ENCODE data around the gene ADAMTS15. TPM values are rescaled to one million over a fixed set of nuclear protein-coding genes. Genes with fewer than 3 reads are reported as not detected.

ADAMTS15 gene
- total RNA-seq, 1 donor: 4.3 TPM

DNA sequence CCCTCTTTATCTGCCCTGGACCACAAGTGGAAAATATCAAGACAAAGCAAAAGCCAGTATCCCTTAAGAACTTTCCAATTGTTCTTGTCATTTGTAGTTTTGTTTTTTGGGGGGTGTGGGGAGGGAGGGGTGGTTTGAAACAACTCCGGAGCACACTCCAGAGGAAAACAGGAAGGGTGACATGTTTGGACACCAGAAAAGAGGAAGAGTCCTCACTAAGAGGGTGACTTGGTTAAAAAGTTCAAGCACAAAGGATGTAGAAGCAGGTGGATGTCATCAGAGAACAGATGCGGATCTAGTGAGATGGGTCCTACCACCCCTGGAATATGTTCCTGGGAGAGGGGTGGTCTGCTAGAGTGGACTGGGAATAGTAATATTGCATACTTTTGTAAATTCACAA lies 45.9 kb upstream of the ADAMTS15 start:
- peaks cover 37% of the 10 kb centered on the region for H3K4me1 ChIP-seq (ENCODE audit: insufficient read depth, low read length)
- H3K27ac ChIP-seq (ENCODE audit: low read depth, low read length): no peak overlapping the region
- no peak for DNase-seq (ENCODE audit: insufficient read length, low spot score, missing footprints)
- H2AFZ ChIP-seq (ENCODE audit: low read length): no peak overlapping the region
- H3K4me3 ChIP-seq (ENCODE audit: insufficient read depth, low read length): no peak overlapping the region
- H3K27me3 ChIP-seq (ENCODE audit: insufficient read depth, low read length): no peaks in the 10 kb centered on the region
- no peaks in the 10 kb centered on the region for H3K79me2 ChIP-seq (ENCODE audit: insufficient read depth, low read length)
- no peaks in the 10 kb centered on the region for H4K20me1 ChIP-seq (ENCODE audit: insufficient read depth, low read length)
- TF ChIP-seq, protein P1, sequence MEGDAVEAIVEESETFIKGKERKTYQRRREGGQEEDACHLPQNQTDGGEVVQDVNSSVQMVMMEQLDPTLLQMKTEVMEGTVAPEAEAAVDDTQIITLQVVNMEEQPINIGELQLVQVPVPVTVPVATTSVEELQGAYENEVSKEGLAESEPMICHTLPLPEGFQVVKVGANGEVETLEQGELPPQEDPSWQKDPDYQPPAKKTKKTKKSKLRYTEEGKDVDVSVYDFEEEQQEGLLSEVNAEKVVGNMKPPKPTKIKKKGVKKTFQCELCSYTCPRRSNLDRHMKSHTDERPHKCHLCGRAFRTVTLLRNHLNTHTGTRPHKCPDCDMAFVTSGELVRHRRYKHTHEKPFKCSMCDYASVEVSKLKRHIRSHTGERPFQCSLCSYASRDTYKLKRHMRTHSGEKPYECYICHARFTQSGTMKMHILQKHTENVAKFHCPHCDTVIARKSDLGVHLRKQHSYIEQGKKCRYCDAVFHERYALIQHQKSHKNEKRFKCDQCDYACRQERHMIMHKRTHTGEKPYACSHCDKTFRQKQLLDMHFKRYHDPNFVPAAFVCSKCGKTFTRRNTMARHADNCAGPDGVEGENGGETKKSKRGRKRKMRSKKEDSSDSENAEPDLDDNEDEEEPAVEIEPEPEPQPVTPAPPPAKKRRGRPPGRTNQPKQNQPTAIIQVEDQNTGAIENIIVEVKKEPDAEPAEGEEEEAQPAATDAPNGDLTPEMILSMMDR (IDR thresholded peaks at IDR 0.05; ENCODE audit: extremely low read depth, low read depth, low read length): no peak
- no peaks in the 10 kb centered on the region for H3K9me3 ChIP-seq (ENCODE audit: low read depth, low read length)
- no peaks in the 10 kb centered on the region for H3K36me3 ChIP-seq (ENCODE audit: insufficient read depth, low read length)
- H3K4me2 ChIP-seq (ENCODE audit: insufficient read depth, low read length): peak overlapping the region; percentile 65

DNA sequence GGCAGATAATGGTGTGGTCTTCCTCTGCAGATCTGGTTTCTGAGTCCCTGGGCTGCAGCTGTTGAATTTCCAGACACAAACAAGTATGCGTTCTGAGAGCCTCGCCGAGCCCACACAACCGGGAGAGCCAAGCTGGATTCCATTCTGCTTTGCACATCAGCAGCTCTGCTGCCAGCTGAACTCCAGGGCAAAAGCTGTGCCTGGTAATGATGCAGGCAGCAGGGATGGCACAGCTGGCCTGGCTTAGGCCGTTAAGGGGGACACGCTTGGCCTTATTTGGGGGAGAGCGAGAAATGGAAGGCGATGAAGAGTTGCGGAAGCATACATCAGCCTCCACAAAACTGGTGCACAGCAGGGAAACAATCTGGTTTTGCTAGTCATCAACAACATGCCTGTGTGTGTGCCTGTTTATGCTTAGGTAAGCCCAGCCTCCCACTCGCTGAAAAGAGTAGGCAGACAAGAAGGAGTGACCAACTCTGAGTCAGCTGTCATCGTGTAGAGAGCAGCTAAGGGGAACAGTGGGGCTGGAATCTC lies 45.1 kb upstream of the ADAMTS15 start:
- peak overlapping the region; percentile 49 for H3K27ac ChIP-seq (ENCODE audit: low read depth, low read length)
- TF ChIP-seq, protein P1 (IDR thresholded peaks at IDR 0.05; ENCODE audit: extremely low read depth, low read depth, low read length): no peak

GRCh38 chr11:130403967-130404366 lies 44.5 kb upstream of the ADAMTS15 start:
- no peak for DNase-seq (ENCODE audit: insufficient read length, low spot score, missing footprints)
- H3K4me1 ChIP-seq (ENCODE audit: insufficient read depth, low read length): peaks cover 50% of the 10 kb centered on the region
- H3K27me3 ChIP-seq (ENCODE audit: insufficient read depth, low read length): peaks cover 2% of the 10 kb centered on the region
- no peaks in the 10 kb centered on the region for H3K79me2 ChIP-seq (ENCODE audit: insufficient read depth, low read length)
- H3K4me3 ChIP-seq (ENCODE audit: insufficient read depth, low read length): no peak overlapping the region
- H2AFZ ChIP-seq (ENCODE audit: low read length): no peak overlapping the region
- H3K27ac ChIP-seq (ENCODE audit: low read depth, low read length): peak overlapping the region; percentile 49
- H3K36me3 ChIP-seq (ENCODE audit: insufficient read depth, low read length): no peaks in the 10 kb centered on the region
- TF ChIP-seq, protein P1 (IDR thresholded peaks at IDR 0.05; ENCODE audit: extremely low read depth, low read depth, low read length): no peak
- peak overlapping the region; percentile 65 for H3K4me2 ChIP-seq (ENCODE audit: insufficient read depth, low read length)
- H4K20me1 ChIP-seq (ENCODE audit: insufficient read depth, low read length): no peaks in the 10 kb centered on the region
- no peaks in the 10 kb centered on the region for H3K9me3 ChIP-seq (ENCODE audit: low read depth, low read length)

More for the DNA sequence above, 45.1 kb upstream of the ADAMTS15 start:
- DNase-seq (ENCODE audit: insufficient read length, low spot score, missing footprints): peak; percentile 92
- Histone ChIP-seq H3K4me3 (ENCODE audit: insufficient read depth, low read length) (peak overlapping the region; percentile 5), H3K79me2 (ENCODE audit: insufficient read depth, low read length) (no peaks in the 10 kb centered on the region), H2AFZ (ENCODE audit: low read length) (peak overlapping the region; percentile 29), H3K4me2 (ENCODE audit: insufficient read depth, low read length) (peak overlapping the region; percentile 65), H3K4me1 (ENCODE audit: insufficient read depth, low read length) (peaks cover 45% of the 10 kb centered on the region), H4K20me1 (ENCODE audit: insufficient read depth, low read length) (no peaks in the 10 kb centered on the region), H3K36me3 (ENCODE audit: insufficient read depth, low read length) (no peaks in the 10 kb centered on the region), H3K9me3 (ENCODE audit: low read depth, low read length) (no peaks in the 10 kb centered on the region), H3K27me3 (ENCODE audit: insufficient read depth, low read length) (no peaks in the 10 kb centered on the region)

DNA sequence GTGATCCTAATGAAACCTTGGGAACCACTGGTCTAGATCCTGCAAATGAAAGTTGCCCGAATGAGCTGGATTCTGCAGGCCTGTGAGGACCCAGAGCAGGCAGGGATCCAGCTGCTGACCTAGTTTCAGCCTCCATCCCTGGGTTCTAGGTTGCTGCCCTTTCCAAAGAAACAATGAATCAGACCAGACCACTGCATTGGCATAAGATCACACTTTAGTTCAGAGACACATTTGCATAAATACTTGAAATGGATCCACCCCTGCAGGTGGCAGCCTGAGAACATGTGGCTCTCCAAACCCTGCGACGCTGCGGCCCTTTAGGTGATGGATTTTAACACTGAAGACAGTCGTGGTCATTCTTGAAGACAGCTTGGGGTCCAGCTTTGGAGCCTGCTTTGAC lies 43.7 kb upstream of the ADAMTS15 start:
- TF ChIP-seq, protein P1 (IDR thresholded peaks at IDR 0.05; ENCODE audit: extremely low read depth, low read depth, low read length): no peak
- peaks cover 52% of the 10 kb centered on the region for H3K4me1 ChIP-seq (ENCODE audit: insufficient read depth, low read length)
- no peaks in the 10 kb centered on the region for H4K20me1 ChIP-seq (ENCODE audit: insufficient read depth, low read length)
- no peak overlapping the region for H2AFZ ChIP-seq (ENCODE audit: low read length)
- no peak overlapping the region for H3K4me3 ChIP-seq (ENCODE audit: insufficient read depth, low read length)
- H3K27me3 ChIP-seq (ENCODE audit: insufficient read depth, low read length): peaks cover 8% of the 10 kb centered on the region
- H3K79me2 ChIP-seq (ENCODE audit: insufficient read depth, low read length): no peaks in the 10 kb centered on the region
- no peak overlapping the region for H3K27ac ChIP-seq (ENCODE audit: low read depth, low read length)
- DNase-seq (ENCODE audit: insufficient read length, low spot score, missing footprints): no peak
- no peaks in the 10 kb centered on the region for H3K9me3 ChIP-seq (ENCODE audit: low read depth, low read length)
- no peak overlapping the region for H3K4me2 ChIP-seq (ENCODE audit: insufficient read depth, low read length)
- no peaks in the 10 kb centered on the region for H3K36me3 ChIP-seq (ENCODE audit: insufficient read depth, low read length)

Data from osteoblast (primary cell).